K562 (cell line): ENCODE results near the gene SFXN2. TPM values are rescaled to one million over a fixed set of nuclear protein-coding genes. Genes with fewer than 3 reads are reported as not detected.
A peak's percentile ranks its signal among the peaks of the same experiment; 100 is the strongest.

Experiments used
- ATAC-seq: fragments of 200-7000 bp; cut with Tn5 transposase; 3 replicates; pipeline ENCODE4 v1.9.1; 2020; ENCODE audit warnings: moderate library complexity
- BruUV-seq: library from RNA; stranded (reverse); fragments of 400-500 nt; replicated peaks from 2 replicates; lab custom pipeline; 2021; lab: Mats Ljungman, UMichigan
- CTCF ChIA-PET: fragments of 300-600 bp; formaldehyde crosslinking; extraction: SDS; loops from one replicate; lab custom pipeline; 2021; ENCODE audit warnings: low intra/inter-chr PET ratio; lab: Yijun Ruan, JAX
- POLR2A ChIA-PET: fragments of 300-600, 350-650 bp; sonication (Branson Sonifier 250); formaldehyde crosslinking; extraction: SDS; loops from one replicate; lab custom pipeline; 2021; ENCODE audit warnings: antibody characterized with exemption, inconsistent platforms; lab: Yijun Ruan, JAX
- DNase-seq, 4 experiments: peaks; one replicate each; pipeline versions ENCODE4 v3.0.0 to v3.0.0-alpha.2; 2011 to 2018; ENCODE audit warnings: low spot score in 3 of 4, mixed read lengths in 3 of 4; ENCODE audit errors: extremely low read depth in 1 of 4
- FAIRE-seq: peaks from 2 replicates; lab custom pipeline; 2011; peaks lifted over from hg19 to GRCh38; lab: Jason Lieb, UNC
- H2AFZ ChIP-seq: 2 replicates; pipeline ENCODE4 v1.6.0; 2011; ENCODE audit warnings: low read depth, low read length, control low read depth, inconsistent platforms
- H3K27ac ChIP-seq: fragments of 200-600 bp; 3 replicates; pipeline ENCODE4 v1.8.0; 2011; ENCODE audit warnings: low read depth, mild to moderate bottlenecking, control low read depth, inconsistent platforms, low read length, moderate library complexity, mixed read lengths; ENCODE audit errors: extremely low read depth
- H3K27me3 ChIP-seq, 2 experiments: fragments of 300-600 bp in 1 of 2; 2 replicates in 1 of 2; 3 replicates in 1 of 2; pipeline versions ENCODE4 v1.6.0 to v1.8.0; 2011; ENCODE audit warnings: inconsistent platforms in 2 of 2, low read length in 2 of 2, mild to moderate bottlenecking in 1 of 2, mixed read lengths in 1 of 2, moderate library complexity in 1 of 2; ENCODE audit not compliant: control insufficient read depth in 2 of 2, insufficient read depth in 2 of 2
- H3K36me3 ChIP-seq: fragments of 300-600 bp; 3 replicates; pipeline ENCODE4 v1.8.0; 2011; ENCODE audit warnings: mild to moderate bottlenecking, low read length, inconsistent platforms; ENCODE audit not compliant: control insufficient read depth, insufficient read depth
- H3K4me1 ChIP-seq, 2 experiments: fragments of 200-600 bp in 1 of 2; replicated peaks in 1 of 2; 2 replicates in 1 of 2; 3 replicates in 1 of 2; pipeline versions ENCODE4 v1.5.1 to v1.8.0; 2011; ENCODE audit warnings: inconsistent platforms in 2 of 2, low read length in 2 of 2, mild to moderate bottlenecking in 1 of 2, mixed read lengths in 1 of 2, moderate library complexity in 1 of 2; ENCODE audit not compliant: control insufficient read depth in 2 of 2, insufficient read depth in 2 of 2
- H3K4me2 ChIP-seq: 2 replicates; pipeline ENCODE4 v1.6.1; 2011; ENCODE audit warnings: low read length, control low read depth, inconsistent platforms, mixed read lengths; ENCODE audit not compliant: insufficient read depth
- H3K4me3 ChIP-seq: fragments of 200-600 bp; sonication (generic), shearing (Covaris generic); 2 replicates; pipeline ENCODE4 v1.5.1; 2016; ENCODE audit warnings: control low read depth, inconsistent platforms
- H3K79me2 ChIP-seq: fragments of 200-600 bp; 3 replicates; pipeline ENCODE4 v1.8.0; 2011; ENCODE audit warnings: low read length, inconsistent platforms; ENCODE audit not compliant: control insufficient read depth, insufficient read depth
- H3K9ac ChIP-seq, 2 experiments: 2 replicates each; pipeline versions ENCODE4 v1.6.0 to v1.6.1; 2011; ENCODE audit warnings: low read depth in 2 of 2, low read length in 2 of 2, control low read depth in 1 of 2, inconsistent platforms in 1 of 2, mild to moderate bottlenecking in 1 of 2, mixed read lengths in 1 of 2; ENCODE audit not compliant: insufficient read depth in 1 of 2
- H3K9me1 ChIP-seq: one replicate; pipeline ENCODE4 v1.6.0; 2011; ENCODE audit warnings: inconsistent platforms, mild to moderate bottlenecking, low read length, moderate library complexity; ENCODE audit not compliant: control insufficient read depth, insufficient read depth
- H3K9me3 ChIP-seq: replicated peaks from 2 replicates; pipeline ENCODE4 v1.5.1; 2011; ENCODE audit warnings: low read depth, low read length, inconsistent platforms; ENCODE audit not compliant: control insufficient read depth, insufficient read depth
- H4K20me1 ChIP-seq: replicated peaks from 2 replicates; pipeline ENCODE4 v1.6.1; 2011; ENCODE audit warnings: low read length, inconsistent platforms, mixed read lengths; ENCODE audit not compliant: control insufficient read depth, insufficient read depth
- ARID1B ChIP-seq: fragments of 450-650 bp; IDR thresholded peaks from 2 replicates; pipeline ENCODE4 v1.6.1; 2016; ENCODE audit warnings: antibody characterized with exemption, mild to moderate bottlenecking, inconsistent platforms
- FOXM1 ChIP-seq, 2 experiments: fragments of 450-650 bp in 1 of 2; sonication (generic) in 1 of 2; formaldehyde crosslinking in 1 of 2; IDR thresholded peaks; 2 replicates each; pipeline versions ENCODE4 v1.6.1 to v1.9.0; 2017 to 2022; ENCODE audit warnings: low read depth in 2 of 2, mild to moderate bottlenecking in 2 of 2, missing genetic modification reagents in 1 of 2, moderate library complexity in 1 of 2
- GTF2F1 ChIP-seq: IDR thresholded peaks from 2 replicates; pipeline ENCODE4 v1.6.1; 2011; ENCODE audit warnings: low read depth, low read length, improper control_type of control experiment
- HMG20A ChIP-seq: fragments of 450-650 bp; formaldehyde crosslinking; conservative IDR thresholded peaks from 2 replicates; pipeline ENCODE4 v1.4.0; 2020; ENCODE audit warnings: mild to moderate bottlenecking, mixed read lengths
- JUND ChIP-seq, 2 experiments: IDR thresholded peaks; 2 replicates in 1 of 2; 3 replicates in 1 of 2; pipeline ENCODE4 v1.6.1; 2011; ENCODE audit warnings: borderline replicate concordance in 2 of 2, low read depth in 2 of 2, low read length in 2 of 2, improper control_type of control experiment in 1 of 2, missing biosample characterization in 1 of 2, missing genetic modification characterization in 1 of 2, missing genetic modification reagents in 1 of 2
- L3MBTL2 ChIP-seq: fragments of 450-650 bp; IDR thresholded peaks from 2 replicates; pipeline ENCODE4 v1.6.1; 2016; ENCODE audit warnings: mild to moderate bottlenecking, moderate library complexity
- MAFK ChIP-seq: IDR thresholded peaks from 2 replicates; pipeline ENCODE4 v1.6.1; 2011; ENCODE audit warnings: low read length, improper control_type of control experiment
- PPARD ChIP-seq: fragments of 250-450 bp; sonication (Bioruptor Pico); IDR thresholded peaks from 2 replicates; pipeline ENCODE4 v1.8.0; 2022; ENCODE audit warnings: inconsistent platforms, mild to moderate bottlenecking, moderate library complexity
- TRIM25 ChIP-seq: fragments of 450-650 bp; IDR thresholded peaks from 2 replicates; pipeline ENCODE4 v1.7.0; 2016; ENCODE audit warnings: borderline replicate concordance
- ZBTB1 ChIP-seq: sonication (generic); formaldehyde crosslinking; IDR thresholded peaks from 2 replicates; pipeline ENCODE4 v1.8.1; 2023; ENCODE audit warnings: missing genetic modification reagents, low read depth, mild to moderate bottlenecking, borderline replicate concordance
- ZBTB12 ChIP-seq: fragments of 250-450 bp; sonication (Bioruptor Pico); IDR thresholded peaks from 2 replicates; pipeline ENCODE4 v1.4.0; 2020
- ZNF263 ChIP-seq: sonication (generic); formaldehyde crosslinking; IDR thresholded peaks from 2 replicates; pipeline ENCODE4 v1.8.0; 2022; ENCODE audit warnings: mild to moderate bottlenecking, missing genetic modification reagents, borderline replicate concordance
- ZNF830 ChIP-seq: fragments of 250-450 bp; sonication (Bioruptor Pico); IDR thresholded peaks from 2 replicates; pipeline ENCODE4 v1.5.0; 2021; ENCODE audit warnings: mild to moderate bottlenecking
- WGBS: fragments of 100-300 bp; shearing (Covaris generic); methylation state at CpG from one replicate; pipeline ENCODE4 v1.1.6; 2016; ENCODE audit warnings: low coverage, mixed read lengths; ENCODE audit not compliant: insufficient coverage; ENCODE audit errors: missing lambda C conversion rate; 5-methylcytosine and 5-hydroxymethylcytosine counted together
- in situ Hi-C: fragments of 300-500 bp; cut with MboI; formaldehyde crosslinking; loops from 4 replicates; pipeline ENCODE4 v1.15.0; 2018; ENCODE audit warnings: inconsistent platforms, mixed read lengths
- intact Hi-C: fragments of 100-400 bp; cut with micrococcal nuclease; formaldehyde crosslinking; loops from 2 replicates; pipeline ENCODE4 v1.14.2; 2022
- polyA plus RNA-seq, 8 experiments: library from polyadenylated mRNA; depleted of rRNA in 4 of 8; stranded (reverse) in 5 of 8; unstranded in 3 of 8; fragments of >200 nt; fragmentation: Nextera tagmentation in 2 of 8; fragmentation: Illumina TruSeq in 1 of 8; extraction: Ambion mirVana in 2 of 8; extraction: Trizol in 1 of 8; gene quantifications; 2 replicates each; pipeline versions ENCODE4 v1.2.1 to v1.2.3, GENCODE V29; 2011 to 2014; ENCODE audit warnings: inconsistent platforms in 1 of 8, missing spikeins in 1 of 8
- total RNA-seq, 7 experiments: library from RNA; depleted of rRNA in 6 of 7; stranded (reverse); fragments of >200 nt in 6 of 7; fragmentation: Illumina TruSeq in 2 of 7; extraction: Trizol in 2 of 7; gene quantifications; 2 replicates each; pipeline versions ENCODE4 v1.2.1 to v1.2.3, GENCODE V29; 2011 to 2021; ENCODE audit warnings: low replicate concordance in 1 of 7
- TF ChIP-seq, protein P1 (sequence below): IDR thresholded peaks from 2 replicates; pipeline ENCODE4 v1.6.1; 2016; ENCODE audit warnings: missing genetic modification characterization, missing compliant biosample characterization
- TF ChIP-seq, protein P2 (sequence below): fragments of 450-650 bp; IDR thresholded peaks from 2 replicates; pipeline ENCODE4 v1.6.1; 2016

The SFXN2 gene
- total and polyA plus RNA-seq, 9 of the 15 experiments (the other 6 are each of a cell fraction or from before 2014, with no cell fraction given) = 7.3 to 23.8 (median 15.7) TPM

DNA sequence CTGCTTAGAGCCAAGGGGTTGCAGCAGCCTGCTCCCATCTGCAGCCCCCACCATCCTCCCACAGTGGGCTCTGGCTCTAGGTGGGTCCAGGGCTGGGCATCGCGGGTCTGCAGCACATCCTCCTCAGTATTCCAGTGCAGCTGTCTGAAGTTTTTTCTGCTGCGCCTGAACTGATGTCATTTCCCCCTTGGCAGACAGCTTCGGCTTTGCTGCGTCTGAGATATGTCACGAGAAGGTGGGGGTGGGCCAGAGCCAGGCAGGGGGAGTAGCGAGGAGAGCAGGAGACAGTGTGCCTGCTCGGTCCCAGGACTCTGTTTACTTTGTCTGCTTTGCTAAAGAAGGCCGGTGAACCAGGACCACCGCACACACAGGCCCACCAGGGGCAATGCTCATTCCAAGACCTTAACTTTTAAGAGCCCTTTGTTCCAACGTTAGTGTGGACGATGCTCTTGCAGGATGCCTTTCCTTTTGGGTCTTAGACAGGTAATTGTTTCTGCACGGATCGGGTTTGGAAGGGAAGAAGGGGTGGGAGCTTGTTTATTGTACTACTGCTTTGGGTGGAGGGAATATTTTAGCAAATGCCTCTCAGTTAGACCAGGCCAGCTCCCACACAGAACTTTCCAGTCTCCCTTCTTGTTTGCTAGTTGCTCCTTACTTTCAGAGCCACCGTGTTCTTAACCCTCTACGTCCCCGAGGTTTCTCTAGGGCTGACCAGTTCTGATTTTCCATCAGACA lies 61.7 kb downstream of the SFXN2 start:
- no TSS peak for BruUV-seq
- Histone ChIP-seq H4K20me1 (no peaks in the 10 kb centered on the region), H3K4me1 (peaks cover 35 to 49% of the 10 kb centered on the region in 2 experiments), H3K36me3 (peaks cover 4% of the 10 kb centered on the region; the same call in 1 of the 3 replicates), H3K9me1 (no peaks in the 10 kb centered on the region), H3K4me2 (peak overlapping the region; percentile 56), H3K27me3 (no peaks in the 10 kb centered on the region), H3K27ac (peak overlapping the region; percentile 50; the same call in 1 of the 3 replicates), H3K4me3 (no peak overlapping the region), H3K9me3 (no peaks in the 10 kb centered on the region), H2AFZ (peak overlapping the region; percentile 28), H3K9ac (peak overlapping the region; percentile 41 to 60; a peak in 3 of 4 replicates), H3K79me2 (peaks cover 35% of the 10 kb centered on the region; the same call in 2 of the 3 replicates)
- in situ Hi-C loops = no loop called here
- peak; percentile 22 to 63 (median 24) for DNase-seq
- CTCF ChIA-PET = no interaction called here
- POLR2A ChIA-PET = interaction anchor here (0.6 to 1.9 kb wide), 3 partner anchors 11 to 349 kb away, joined by 3 to 6 read pairs (median 3); no protein-coding TSS in a partner anchor
- WGBS = 9% methylated on average over 14 of the region's 17 CpGs
- peak; percentile 71 for ATAC-seq
- FAIRE-seq = no peak
- intact Hi-C loops = loop anchor here (5.0 kb wide), 1 partner anchor 34 kb away; the partner anchor contains the start of gene WBP1L
- TF ChIP-seq TRIM25 (no peak), ZNF263 (CRISPR knock-in tag) (no peak), ZBTB1 (CRISPR knock-in tag) (no peak), L3MBTL2 (no peak), MAFK (no peak), FOXM1 (IDR thresholded peaks at IDR 0.05; ENCODE audit: low read depth) (no peak), FOXM1 (CRISPR knock-in tag; IDR thresholded peaks at IDR 0.05; ENCODE audit: low read depth) (no peak), HMG20A (CRISPR knock-in tag) (no peak), JUND (IDR thresholded peaks at IDR 0.05; ENCODE audit: borderline replicate concordance, low read depth, low read length) (peak; percentile 49; the same call in 1 of the 2 replicates), JUND (tag; IDR thresholded peaks at IDR 0.05; ENCODE audit: borderline replicate concordance, low read depth, low read length) (no peak), ZNF830 (no peak), PPARD (no peak), ARID1B (no peak), GTF2F1 (no peak), ZBTB12 (CRISPR knock-in tag) (no peak)
- TF ChIP-seq, protein P1, sequence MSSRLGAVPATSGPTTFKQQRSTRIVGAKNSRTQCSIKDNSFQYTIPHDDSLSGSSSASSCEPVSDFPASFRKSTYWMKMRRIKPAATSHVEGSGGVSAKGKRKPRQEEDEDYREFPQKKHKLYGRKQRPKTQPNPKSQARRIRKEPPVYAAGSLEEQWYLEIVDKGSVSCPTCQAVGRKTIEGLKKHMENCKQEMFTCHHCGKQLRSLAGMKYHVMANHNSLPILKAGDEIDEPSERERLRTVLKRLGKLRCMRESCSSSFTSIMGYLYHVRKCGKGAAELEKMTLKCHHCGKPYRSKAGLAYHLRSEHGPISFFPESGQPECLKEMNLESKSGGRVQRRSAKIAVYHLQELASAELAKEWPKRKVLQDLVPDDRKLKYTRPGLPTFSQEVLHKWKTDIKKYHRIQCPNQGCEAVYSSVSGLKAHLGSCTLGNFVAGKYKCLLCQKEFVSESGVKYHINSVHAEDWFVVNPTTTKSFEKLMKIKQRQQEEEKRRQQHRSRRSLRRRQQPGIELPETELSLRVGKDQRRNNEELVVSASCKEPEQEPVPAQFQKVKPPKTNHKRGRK (tag) = no peak
- TF ChIP-seq, protein P2, sequence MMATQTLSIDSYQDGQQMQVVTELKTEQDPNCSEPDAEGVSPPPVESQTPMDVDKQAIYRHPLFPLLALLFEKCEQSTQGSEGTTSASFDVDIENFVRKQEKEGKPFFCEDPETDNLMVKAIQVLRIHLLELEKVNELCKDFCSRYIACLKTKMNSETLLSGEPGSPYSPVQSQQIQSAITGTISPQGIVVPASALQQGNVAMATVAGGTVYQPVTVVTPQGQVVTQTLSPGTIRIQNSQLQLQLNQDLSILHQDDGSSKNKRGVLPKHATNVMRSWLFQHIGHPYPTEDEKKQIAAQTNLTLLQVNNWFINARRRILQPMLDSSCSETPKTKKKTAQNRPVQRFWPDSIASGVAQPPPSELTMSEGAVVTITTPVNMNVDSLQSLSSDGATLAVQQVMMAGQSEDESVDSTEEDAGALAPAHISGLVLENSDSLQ = peak; percentile 36; the same call in 1 of the 2 replicates
